ENCODE results near the gene NDE1.
"Not testable (repeated sequence)": the region's sequence is repeated elsewhere in the genome, so short reads cannot be mapped to it uniquely, and the experiment has no call there.

Gene NDE1

GRCh38 chr16:15652293-15653001 is 2.4 kb downstream of the NDE1 start:
- DNase-seq (ENCODE audit: low read depth): no peak

GRCh38 chr16:15653227-15653626 is 3.2 kb downstream of the NDE1 start:
- DNase-seq (ENCODE audit: low read depth): no peak

GRCh38 chr16:15654591-15654990 is 4.5 kb downstream of the NDE1 start:
- DNase-seq (ENCODE audit: low read depth): no peak

GRCh38 chr16:15655561-15655960 is 5.5 kb downstream of the NDE1 start:
- not testable (repeated sequence) for DNase-seq (ENCODE audit: low read depth)

DNA sequence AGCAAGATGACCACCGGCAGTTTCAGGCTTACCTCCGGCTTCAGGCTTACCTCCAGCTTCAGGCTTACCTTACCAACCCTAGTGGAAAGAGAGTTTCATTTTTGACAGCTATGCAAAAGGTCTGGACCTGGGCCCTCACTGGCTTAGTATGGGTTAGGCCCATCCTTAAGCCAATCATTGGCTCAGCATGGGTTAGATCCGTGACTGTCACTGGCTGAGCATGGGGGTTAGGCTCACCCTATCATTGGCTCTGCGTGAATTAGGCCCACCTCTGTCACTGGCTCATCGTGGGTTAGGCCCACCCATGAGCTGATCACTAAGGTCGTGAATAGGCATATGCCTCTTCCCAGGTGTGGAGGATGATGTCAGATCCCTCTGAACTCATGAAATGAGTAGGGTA is 8.1 kb downstream of the NDE1 start:
- no peak for DNase-seq (ENCODE audit: low read depth)

- no peak for DNase-seq (ENCODE audit: low read depth)
Measured at GRCh38 chr16:15658556-15658955, 8.5 kb downstream of the NDE1 start.

GRCh38 chr16:15660203-15660601 is 10.2 kb downstream of the NDE1 start:
- no peak for DNase-seq (ENCODE audit: low read depth)

DNA sequence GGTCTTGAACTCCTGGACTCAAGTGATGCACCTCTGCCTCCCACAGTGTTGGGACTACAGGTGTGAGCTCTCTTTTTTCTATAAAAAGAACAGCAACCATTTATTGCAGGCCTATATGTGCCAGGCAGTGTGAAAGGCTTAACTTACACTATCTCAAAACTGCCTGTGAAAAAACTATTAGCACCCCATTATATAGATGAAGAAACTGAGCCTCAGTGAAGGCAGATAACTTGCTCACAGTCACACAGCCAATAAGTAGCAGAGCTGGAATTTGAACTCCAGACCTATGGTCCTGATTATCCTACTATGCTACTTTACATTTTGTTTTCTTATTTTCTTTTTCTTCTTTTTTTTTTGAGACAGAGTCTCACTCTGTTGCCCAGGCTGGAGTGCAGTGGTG is 15.1 kb downstream of the NDE1 start:
- no peak for DNase-seq (ENCODE audit: low read depth)

DNA sequence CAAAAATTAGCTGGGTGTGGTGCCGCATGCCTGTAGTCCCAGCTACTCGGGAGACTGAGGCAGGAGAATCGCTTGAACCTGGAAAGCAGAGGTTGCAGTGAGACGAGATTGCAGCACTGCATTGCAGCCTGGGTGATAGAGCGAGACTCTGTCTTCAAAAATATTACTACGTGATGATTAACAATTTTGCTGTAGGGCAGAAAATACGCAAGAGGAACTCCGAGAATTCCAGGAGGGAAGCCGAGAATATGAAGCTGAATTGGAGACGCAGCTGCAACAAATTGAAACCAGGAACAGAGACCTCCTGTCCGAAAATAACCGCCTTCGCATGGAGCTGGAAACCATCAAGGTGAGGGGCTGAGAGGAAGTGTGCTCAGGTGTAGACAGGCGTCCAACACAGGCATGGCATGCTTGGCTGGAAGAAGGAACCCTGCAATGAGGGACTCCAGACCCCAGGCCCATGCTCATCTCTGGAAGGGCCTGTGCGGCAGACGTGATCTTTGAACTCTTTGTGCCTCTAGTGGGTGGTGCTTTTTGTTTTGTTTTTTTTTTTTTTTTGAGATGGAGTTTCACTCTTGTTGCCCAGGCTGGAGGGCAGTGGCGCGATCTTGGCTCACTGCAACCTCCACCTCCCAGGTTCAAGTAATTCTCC is 17.2 kb downstream of the NDE1 start:
- DNase-seq (ENCODE audit: low read depth): no peak

- DNase-seq (ENCODE audit: low read depth): no peak
Measured at GRCh38 chr16:15671530-15672117, 21.6 kb downstream of the NDE1 start.

DNA sequence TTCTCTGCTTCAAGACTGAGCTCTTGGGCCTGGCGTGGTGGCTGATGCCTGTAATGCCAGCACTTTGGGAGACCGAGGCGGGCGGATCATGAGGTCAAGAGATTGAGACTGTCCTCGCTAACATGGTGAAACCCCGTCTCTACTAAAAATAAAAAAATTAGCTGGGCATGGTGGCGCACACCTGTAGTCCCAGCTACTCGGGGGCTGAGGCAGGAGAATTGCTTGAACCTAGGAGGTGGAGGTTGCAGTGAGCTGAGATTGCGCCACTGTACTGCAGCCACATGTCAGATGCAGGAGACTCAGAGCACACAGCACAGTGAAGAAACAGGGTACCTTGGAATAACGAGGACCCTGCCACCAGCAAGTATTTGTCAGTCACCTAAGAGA is 22.1 kb downstream of the NDE1 start:
- DNase-seq (ENCODE audit: low read depth): not testable (repeated sequence)

GRCh38 chr16:15672514-15673167 is 22.6 kb downstream of the NDE1 start:
- DNase-seq (ENCODE audit: low read depth): no peak

DNA sequence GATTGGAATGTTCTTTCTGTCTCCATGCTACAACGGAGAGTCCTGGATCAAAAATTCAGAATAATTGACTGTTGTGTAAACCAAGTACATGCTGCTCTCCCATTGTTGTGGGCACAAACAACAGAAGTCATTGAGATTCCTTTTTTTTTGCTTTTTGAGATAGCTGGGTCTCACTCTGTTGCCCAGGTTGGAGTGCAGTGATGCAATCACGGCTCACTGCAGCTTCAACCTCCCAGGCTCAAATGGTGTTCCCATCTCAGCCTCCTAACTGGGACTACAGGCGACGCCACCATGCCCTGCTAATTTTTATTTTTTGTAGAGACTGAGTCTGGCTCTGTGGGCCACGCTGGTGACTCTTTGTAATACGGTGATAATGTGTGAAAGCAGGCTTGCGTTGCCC is 24.5 kb downstream of the NDE1 start:
- no peak for DNase-seq (ENCODE audit: low read depth)

GRCh38 chr16:15676506-15676905 is 26.5 kb downstream of the NDE1 start:
- DNase-seq (ENCODE audit: low read depth): no peak

- DNase-seq (ENCODE audit: low read depth): no peak
Measured at GRCh38 chr16:15677447-15677846, 27.4 kb downstream of the NDE1 start.

GRCh38 chr16:15682105-15682570 is 32.1 kb downstream of the NDE1 start:
- DNase-seq (ENCODE audit: low read depth): peak; percentile 18

DNA sequence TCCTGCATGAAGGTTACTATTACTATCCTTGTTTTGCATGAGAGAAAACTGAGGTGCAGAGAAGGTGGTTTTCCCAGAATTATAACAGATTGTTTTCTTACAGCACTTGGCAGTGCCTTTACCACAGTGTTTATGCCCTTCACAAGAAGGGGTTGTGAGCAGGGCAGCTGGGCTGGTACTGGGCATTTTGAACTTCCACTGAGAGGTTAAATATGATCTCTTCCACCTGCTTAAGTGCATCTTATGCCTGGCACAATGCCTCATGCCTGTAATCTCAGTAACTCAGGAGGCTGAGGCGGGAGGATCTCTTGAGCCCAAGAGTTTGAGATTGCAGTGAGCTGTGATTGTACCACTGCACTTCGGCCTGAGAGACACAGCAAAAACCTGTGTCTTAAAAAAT is 36.2 kb downstream of the NDE1 start:
- DNase-seq (ENCODE audit: low read depth): no peak

DNA sequence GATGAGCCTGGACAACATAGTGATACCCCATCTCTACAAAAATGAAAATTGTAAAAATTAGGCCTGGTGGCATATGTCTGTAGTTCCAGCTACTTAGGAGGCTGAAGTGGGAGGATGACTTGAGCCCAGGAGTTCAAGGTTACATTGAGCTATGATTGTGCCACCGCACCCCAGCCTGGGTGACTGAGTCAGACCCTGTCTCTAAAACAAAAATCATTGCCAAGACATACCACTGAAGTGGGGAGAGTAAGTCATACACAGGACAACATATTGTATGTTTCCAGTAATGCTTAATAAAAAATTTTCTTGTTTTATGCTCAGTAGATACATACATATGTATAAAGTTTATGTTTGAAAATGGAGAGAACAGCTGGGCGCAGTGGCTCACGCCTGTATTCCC is 39.2 kb downstream of the NDE1 start:
- DNase-seq (ENCODE audit: low read depth): no peak

DNA sequence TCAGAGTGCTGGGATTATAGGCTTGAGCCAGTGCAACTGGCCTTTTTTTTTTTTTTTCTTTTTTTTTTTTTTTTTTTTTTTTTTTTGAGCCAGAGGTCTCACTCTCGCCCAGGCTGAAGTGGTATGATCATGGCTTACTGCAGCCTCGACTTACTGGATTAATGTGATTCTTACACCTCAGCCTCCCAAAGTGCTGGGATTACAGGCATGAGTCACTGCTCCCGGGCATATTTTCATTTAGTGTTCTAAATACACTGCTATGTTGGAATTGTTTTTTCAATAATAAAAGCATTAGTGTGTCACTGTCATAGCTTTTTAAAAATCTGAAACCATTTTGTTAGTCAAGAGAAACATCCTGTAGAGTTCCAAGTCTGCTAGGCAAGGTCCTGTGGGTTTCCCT is 40.3 kb downstream of the NDE1 start:
- no peak for DNase-seq (ENCODE audit: low read depth)

DNA sequence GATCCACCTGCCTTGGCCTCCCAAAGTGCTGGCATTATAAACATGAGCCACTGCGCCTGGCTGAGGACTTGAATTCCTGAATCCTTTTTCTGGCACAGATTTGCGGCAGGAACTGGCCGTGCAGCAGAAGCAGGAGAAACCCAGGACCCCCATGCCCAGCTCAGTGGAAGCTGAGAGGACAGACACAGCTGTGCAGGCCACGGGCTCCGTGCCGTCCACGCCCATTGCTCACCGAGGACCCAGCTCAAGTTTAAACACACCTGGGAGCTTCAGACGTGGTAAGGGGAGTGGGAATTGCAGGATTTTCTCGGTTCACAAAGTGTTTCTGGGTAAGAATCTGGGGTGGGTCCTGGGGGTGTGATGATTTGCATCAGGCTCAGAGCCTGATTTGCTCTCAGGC is 41.0 kb downstream of the NDE1 start:
- no peak for DNase-seq (ENCODE audit: low read depth)

DNA sequence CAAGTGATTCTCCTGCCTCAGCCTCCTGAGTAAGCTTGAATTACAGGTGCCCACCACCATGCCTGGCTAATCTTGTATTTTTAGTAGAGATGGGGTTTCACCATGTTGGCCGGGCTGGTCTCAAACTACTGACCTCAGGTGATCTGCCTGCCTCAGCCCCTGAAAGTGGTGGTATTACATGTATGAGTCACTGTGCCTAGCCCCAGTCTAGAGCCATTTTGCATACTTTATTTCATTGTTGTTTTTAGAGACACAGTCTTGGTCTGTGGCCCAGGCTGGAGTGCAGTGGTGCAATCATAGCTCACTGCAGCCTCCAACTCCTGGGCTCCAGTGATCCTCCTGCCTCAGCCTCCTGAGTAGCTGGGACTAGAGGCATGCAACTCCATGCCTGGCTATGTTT is 42.5 kb downstream of the NDE1 start:
- not testable (repeated sequence) for DNase-seq (ENCODE audit: low read depth)

- no peak for DNase-seq (ENCODE audit: low read depth)
Measured at GRCh38 chr16:15694499-15694898, 44.5 kb downstream of the NDE1 start.

DNA sequence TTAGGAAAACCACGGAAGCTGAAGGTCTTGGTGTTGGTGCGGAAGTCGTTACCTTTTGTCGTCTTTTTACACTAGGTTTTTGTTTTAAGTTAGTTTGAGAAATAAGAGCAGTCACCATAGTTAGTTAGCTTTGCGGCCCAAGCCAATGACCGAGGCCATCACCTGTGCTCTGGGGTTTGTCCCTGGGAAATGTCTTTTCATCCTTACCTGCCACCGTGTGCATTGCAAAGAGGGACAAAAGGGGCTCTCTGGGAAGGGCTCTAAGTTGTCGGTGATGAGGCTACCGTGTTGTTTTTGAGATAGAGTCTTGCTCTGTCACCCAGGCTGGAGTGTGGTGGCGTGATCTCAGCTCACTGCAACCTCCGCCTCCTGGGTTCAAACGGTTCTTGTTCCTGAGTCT is 49.8 kb downstream of the NDE1 start:
- DNase-seq (ENCODE audit: low read depth): no peak
